Fibroblast of lung (primary cell): ENCODE results near the gene PAGR1. TPM values are rescaled to one million over a fixed set of nuclear protein-coding genes. Genes with fewer than 3 reads are reported as not detected.
A peak's percentile ranks its signal among the peaks of the same experiment; 100 is the strongest.

ENCODE experiments used
- DNase-seq, 2 donors: peaks; one replicate each; pipeline versions ENCODE4 v3.0.0 to v3.0.0-alpha.2; 2010; ENCODE audit warnings: low read depth in 2 of 2
- H2AFZ ChIP-seq: 2 replicates; pipeline ENCODE4 v1.5.1; 2012; ENCODE audit warnings: low read length, control low read depth, inconsistent platforms
- H3K27ac ChIP-seq: 2 replicates; pipeline ENCODE4 v1.5.1; 2011; ENCODE audit warnings: low read length, control low read depth; ENCODE audit not compliant: insufficient read depth
- H3K27me3 ChIP-seq: 2 replicates; pipeline ENCODE4 v1.5.1; 2011; ENCODE audit warnings: mild to moderate bottlenecking, low read length; ENCODE audit not compliant: control insufficient read depth, insufficient read depth
- H3K36me3 ChIP-seq: 2 replicates; pipeline ENCODE4 v1.5.1; 2011; ENCODE audit warnings: low read length; ENCODE audit not compliant: control insufficient read depth, insufficient read depth
- H3K4me1 ChIP-seq: 2 replicates; pipeline ENCODE4 v1.5.1; 2011; ENCODE audit warnings: low read length; ENCODE audit not compliant: control insufficient read depth, insufficient read depth; ENCODE audit errors: extremely low read depth
- H3K4me2 ChIP-seq: 2 replicates; pipeline ENCODE4 v1.5.1; 2011; ENCODE audit warnings: low read length, control low read depth; ENCODE audit not compliant: insufficient read depth; ENCODE audit errors: extremely low read depth
- H3K4me3 ChIP-seq, 4 experiments: fragments of 200-600 bp in 1 of 4; sonication (generic) in 1 of 4; replicated peaks in 1 of 4; 2 replicates each; pipeline ENCODE4 v1.5.1; 2011 to 2016; ENCODE audit warnings: low read length in 4 of 4, low read depth in 3 of 4, mild to moderate bottlenecking in 3 of 4, control low read depth in 2 of 4, inconsistent platforms in 1 of 4, mixed read lengths in 1 of 4; ENCODE audit not compliant: insufficient read depth in 1 of 4; ENCODE audit errors: control extremely low read depth in 1 of 4
- H3K79me2 ChIP-seq: 2 replicates; pipeline ENCODE4 v1.5.1; 2012; ENCODE audit warnings: mild to moderate bottlenecking, low read length, inconsistent platforms; ENCODE audit not compliant: control insufficient read depth, insufficient read depth
- H3K9ac ChIP-seq: 2 replicates; pipeline ENCODE4 v1.5.1; 2011; ENCODE audit warnings: mild to moderate bottlenecking, low read length, control low read depth; ENCODE audit not compliant: insufficient read depth
- H3K9me3 ChIP-seq: 2 replicates; pipeline ENCODE4 v1.5.1; 2012; ENCODE audit warnings: low read depth, low read length; ENCODE audit not compliant: control insufficient read depth, insufficient read depth
- H4K20me1 ChIP-seq: 2 replicates; pipeline ENCODE4 v1.5.1; 2011; ENCODE audit warnings: low read length; ENCODE audit not compliant: control insufficient read depth, insufficient read depth; ENCODE audit errors: extremely low read depth
- CTCF ChIP-seq, 2 donors: IDR thresholded peaks in 1 of 2; conservative IDR thresholded peaks in 1 of 2; 1 replicate in 1 of 2; 2 replicates in 1 of 2; pipeline ENCODE4 v1.5.1; 2011 to 2012; ENCODE audit warnings: low read length in 2 of 2, control low read depth in 1 of 2, inconsistent platforms in 1 of 2, low read depth in 1 of 2, mild to moderate bottlenecking in 1 of 2
- EZH2 ChIP-seq: IDR thresholded peaks from 2 replicates; pipeline ENCODE4 v1.5.1; 2012; ENCODE audit warnings: low read length, control low read depth, mild to moderate bottlenecking; ENCODE audit errors: missing control alignments
- polyA plus RNA-seq, 2 donors: library from polyadenylated mRNA; depleted of rRNA in 1 of 2; stranded (reverse) in 1 of 2; unstranded in 1 of 2; fragments of >200 nt; gene quantifications; 2 replicates each; pipeline ENCODE4 v1.2.1, GENCODE V29; 2011 to 2012; ENCODE audit warnings: missing spikeins in 1 of 2
- total RNA-seq: library from RNA; depleted of rRNA; stranded (reverse); fragments of >200 nt; gene quantifications from 2 replicates; pipeline ENCODE4 v1.2.1, GENCODE V29; 2014

PAGR1 gene
- total and polyA plus RNA-seq, 2 donors (not counting 1 experiment from before 2014, with no cell fraction given): 10.0 to 10.7 TPM

- no peak overlapping the region for H3K9ac ChIP-seq
- no peaks in the 10 kb centered on the region for H3K9me3 ChIP-seq
- H3K27ac ChIP-seq: no peak overlapping the region
- no peaks in the 10 kb centered on the region for H4K20me1 ChIP-seq
- no peak overlapping the region for H2AFZ ChIP-seq
- peaks cover 11% of the 10 kb centered on the region for H3K36me3 ChIP-seq
- H3K27me3 ChIP-seq: no peaks in the 10 kb centered on the region
- no peak for TF ChIP-seq EZH2
- TF ChIP-seq CTCF (conservative IDR thresholded peaks at IDR 0.05 in 1 of 2, IDR thresholded peaks at IDR 0.05 in 1 of 2; ENCODE audit: low read depth in 1 of 2, low read length in 2 of 2): no peak
- peaks cover 43% of the 10 kb centered on the region for H3K4me1 ChIP-seq
- H3K4me3 ChIP-seq: peak overlapping the region in 1 of 4 experiments; percentile 77
- peaks cover 35% of the 10 kb centered on the region for H3K79me2 ChIP-seq
- H3K4me2 ChIP-seq: peak overlapping the region; percentile 95
- DNase-seq: no peak
Observed at GRCh38 chr16:29813644-29814562, 2.0 kb upstream of the PAGR1 start.

DNA sequence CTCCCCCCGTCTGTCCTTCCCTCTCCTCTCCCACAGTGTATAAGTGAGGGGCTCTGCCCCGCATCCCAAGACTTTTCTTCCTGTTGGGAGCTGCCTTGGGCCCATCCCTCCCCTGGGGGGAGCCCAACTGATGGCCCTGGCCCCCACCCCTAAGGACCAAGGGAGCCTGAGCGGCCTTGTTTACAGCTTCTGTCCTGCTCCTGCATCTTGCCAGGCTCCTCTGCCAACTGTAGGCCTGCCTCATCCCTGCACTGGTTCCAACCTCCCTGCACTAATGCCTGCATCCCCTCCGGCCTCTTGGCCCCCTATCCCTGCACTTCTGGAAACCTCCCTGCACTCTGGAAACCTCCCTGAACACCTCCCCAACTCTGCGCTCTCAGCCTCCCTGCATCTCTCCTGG is 1.4 kb upstream of the PAGR1 start:
- TF ChIP-seq EZH2 (no peak), CTCF (conservative IDR thresholded peaks at IDR 0.05 in 1 of 2, IDR thresholded peaks at IDR 0.05 in 1 of 2; ENCODE audit: low read depth in 1 of 2, low read length in 2 of 2) (no peak)
- H3K27me3 ChIP-seq: no peaks in the 10 kb centered on the region
- H3K79me2 ChIP-seq: peaks cover 35% of the 10 kb centered on the region
- no peak overlapping the region for H2AFZ ChIP-seq
- no peaks in the 10 kb centered on the region for H4K20me1 ChIP-seq
- H3K9ac ChIP-seq: no peak overlapping the region
- H3K36me3 ChIP-seq: peaks cover 8% of the 10 kb centered on the region
- H3K27ac ChIP-seq: no peak overlapping the region
- peak overlapping the region in 2 of 4 experiments; percentile 82 to 89 for H3K4me3 ChIP-seq
- no peaks in the 10 kb centered on the region for H3K9me3 ChIP-seq
- peak overlapping the region; percentile 95 for H3K4me2 ChIP-seq
- peaks cover 39% of the 10 kb centered on the region for H3K4me1 ChIP-seq
- no peak for DNase-seq

GRCh38 chr16:29815032-29815721 is 775 bp upstream of the PAGR1 start:
- no peak for DNase-seq
- H3K9ac ChIP-seq: no peak overlapping the region

More at GRCh38 chr16:29815032-29815721, 775 bp upstream of the PAGR1 start:
- H3K4me3 ChIP-seq: peak overlapping the region; percentile 73 to 89 (median 84)
- H4K20me1 ChIP-seq: no peaks in the 10 kb centered on the region
- no peak for TF ChIP-seq EZH2
- TF ChIP-seq CTCF (conservative IDR thresholded peaks at IDR 0.05 in 1 of 2, IDR thresholded peaks at IDR 0.05 in 1 of 2; ENCODE audit: low read depth in 1 of 2, low read length in 2 of 2): no peak
- H3K79me2 ChIP-seq: peaks cover 38% of the 10 kb centered on the region
- no peaks in the 10 kb centered on the region for H3K9me3 ChIP-seq
- peak overlapping the region; percentile 94 for H3K27ac ChIP-seq
- no peaks in the 10 kb centered on the region for H3K27me3 ChIP-seq
- peak overlapping the region; percentile 95 for H3K4me2 ChIP-seq
- H2AFZ ChIP-seq: peak overlapping the region; percentile 35
- peaks cover 8% of the 10 kb centered on the region for H3K36me3 ChIP-seq
- peaks cover 40% of the 10 kb centered on the region for H3K4me1 ChIP-seq
